ENCODE measurements around the gene FBXO34.

- TF ChIP-seq MAX (IDR thresholded peaks at IDR 0.05) (no peak), CEBPB (IDR thresholded peaks at IDR 0.05) (no peak), TAF1 (IDR thresholded peaks at IDR 0.05; ENCODE audit: low read depth) (no peak), EGR1 (IDR thresholded peaks at IDR 0.05) (no peak), YY1 (IDR thresholded peaks at IDR 0.05; ENCODE audit: low read depth) (no peak), EP300 (IDR thresholded peaks at IDR 0.05; ENCODE audit: borderline replicate concordance) (no peak), CREB1 (IDR thresholded peaks at IDR 0.05; ENCODE audit: low read depth) (no peak), TCF12 (IDR thresholded peaks at IDR 0.05; ENCODE audit: low read depth) (no peak), NFIC (IDR thresholded peaks at IDR 0.05) (no peak)
- TF ChIP-seq, protein P1, sequence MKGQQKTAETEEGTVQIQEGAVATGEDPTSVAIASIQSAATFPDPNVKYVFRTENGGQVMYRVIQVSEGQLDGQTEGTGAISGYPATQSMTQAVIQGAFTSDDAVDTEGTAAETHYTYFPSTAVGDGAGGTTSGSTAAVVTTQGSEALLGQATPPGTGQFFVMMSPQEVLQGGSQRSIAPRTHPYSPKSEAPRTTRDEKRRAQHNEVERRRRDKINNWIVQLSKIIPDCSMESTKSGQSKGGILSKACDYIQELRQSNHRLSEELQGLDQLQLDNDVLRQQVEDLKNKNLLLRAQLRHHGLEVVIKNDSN (IDR thresholded peaks at IDR 0.05) = no peak
Observed at GRCh38 chr14:55351111-55351510, 79.9 kb downstream of the FBXO34 start.

All from Ishikawa (cell line).